ENCODE data around the gene NDST1. TPM values are rescaled to one million over a fixed set of nuclear protein-coding genes. Genes with fewer than 3 reads are reported as not detected.
A peak's percentile ranks its signal among the peaks of the same experiment; 100 is the strongest.

NDST1 gene
- total RNA-seq, 1 donor from 2014 or later = 228 TPM

DNA sequence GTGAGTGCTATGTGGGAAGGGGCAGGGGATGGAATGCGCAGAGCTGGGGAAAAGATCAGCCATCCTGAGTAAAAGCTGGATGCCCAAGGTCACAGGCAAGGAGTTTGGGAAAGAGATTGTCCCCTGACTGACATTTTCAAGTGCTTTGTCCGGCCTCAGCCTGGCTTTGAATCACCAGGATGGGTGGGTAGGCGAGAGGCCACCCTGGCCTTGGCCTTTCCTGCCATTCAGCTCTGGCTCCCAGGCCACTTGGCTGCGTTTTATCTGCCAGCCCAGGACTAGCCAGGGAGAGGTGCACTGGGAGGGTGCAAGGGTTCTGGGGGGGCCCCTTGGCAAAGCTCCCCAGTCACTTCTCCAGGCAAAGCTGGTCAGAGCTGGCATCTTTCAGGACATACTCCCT, 95.1 kb downstream of the NDST1 start:
- Mint-ChIP-seq H3K9me3 (ENCODE audit: low read depth) (no peaks in the 10 kb centered on the region), H3K4me1 (ENCODE audit: low read depth) (peaks cover 98% of the 10 kb centered on the region), H3K36me3 (ENCODE audit: low read depth) (peaks cover 2% of the 10 kb centered on the region), H3K4me3 (ENCODE audit: unreplicated experiment) (peak overlapping the region; percentile 88), H3K27me3 (ENCODE audit: low read depth) (no peaks in the 10 kb centered on the region), H3K27ac (ENCODE audit: unreplicated experiment) (peak overlapping the region; percentile 61)
- TF ChIP-seq, protein P1, sequence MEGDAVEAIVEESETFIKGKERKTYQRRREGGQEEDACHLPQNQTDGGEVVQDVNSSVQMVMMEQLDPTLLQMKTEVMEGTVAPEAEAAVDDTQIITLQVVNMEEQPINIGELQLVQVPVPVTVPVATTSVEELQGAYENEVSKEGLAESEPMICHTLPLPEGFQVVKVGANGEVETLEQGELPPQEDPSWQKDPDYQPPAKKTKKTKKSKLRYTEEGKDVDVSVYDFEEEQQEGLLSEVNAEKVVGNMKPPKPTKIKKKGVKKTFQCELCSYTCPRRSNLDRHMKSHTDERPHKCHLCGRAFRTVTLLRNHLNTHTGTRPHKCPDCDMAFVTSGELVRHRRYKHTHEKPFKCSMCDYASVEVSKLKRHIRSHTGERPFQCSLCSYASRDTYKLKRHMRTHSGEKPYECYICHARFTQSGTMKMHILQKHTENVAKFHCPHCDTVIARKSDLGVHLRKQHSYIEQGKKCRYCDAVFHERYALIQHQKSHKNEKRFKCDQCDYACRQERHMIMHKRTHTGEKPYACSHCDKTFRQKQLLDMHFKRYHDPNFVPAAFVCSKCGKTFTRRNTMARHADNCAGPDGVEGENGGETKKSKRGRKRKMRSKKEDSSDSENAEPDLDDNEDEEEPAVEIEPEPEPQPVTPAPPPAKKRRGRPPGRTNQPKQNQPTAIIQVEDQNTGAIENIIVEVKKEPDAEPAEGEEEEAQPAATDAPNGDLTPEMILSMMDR (IDR thresholded peaks at IDR 0.05) = no peak
- peak; percentile 79 for DNase-seq (ENCODE audit: low spot score)

DNA sequence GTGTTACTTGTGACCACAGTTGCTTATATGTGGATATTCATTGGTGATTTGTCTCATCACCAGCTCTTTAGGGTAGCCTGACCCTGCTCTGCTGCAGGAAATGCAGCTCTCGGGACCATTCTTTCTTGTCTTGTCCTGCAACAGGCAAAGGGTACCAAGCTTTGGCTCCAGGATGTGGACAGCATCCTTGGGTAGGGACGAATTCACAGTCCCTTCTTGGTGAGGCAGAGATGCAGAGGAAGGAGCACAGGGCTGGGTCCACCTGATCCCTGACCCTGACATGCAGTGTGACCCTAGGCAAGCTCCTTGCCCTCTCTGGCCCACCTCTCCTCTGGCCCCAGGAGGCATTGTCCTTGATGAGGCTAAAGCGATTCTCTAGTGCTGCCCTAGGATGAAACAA, 95.6 kb downstream of the NDST1 start:
- peaks cover 96% of the 10 kb centered on the region for H3K4me1 Mint-ChIP-seq (ENCODE audit: low read depth)
- peak overlapping the region; percentile 61 for H3K27ac Mint-ChIP-seq (ENCODE audit: unreplicated experiment)

DNA sequence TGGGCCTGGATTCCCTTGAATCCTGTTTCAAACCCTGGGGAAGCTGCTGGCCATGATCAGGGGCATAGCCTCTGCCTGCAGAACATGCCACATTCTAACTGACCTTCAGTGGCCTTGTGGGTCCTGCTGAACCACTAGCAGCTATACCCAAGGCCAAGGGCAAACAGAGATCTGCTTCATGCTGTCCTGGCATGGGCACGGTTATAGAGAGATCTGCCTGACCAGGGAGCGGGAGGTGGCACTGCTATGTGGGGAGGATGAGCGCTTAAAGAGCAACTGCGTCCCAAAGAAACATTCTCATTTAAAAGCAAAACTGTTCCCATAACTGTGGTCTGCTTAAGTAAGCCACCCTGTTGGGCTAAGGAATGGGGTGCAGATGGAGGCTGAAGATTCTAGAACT, 96.1 kb downstream of the NDST1 start:
- no peak overlapping the region for H3K4me3 Mint-ChIP-seq (ENCODE audit: unreplicated experiment)
- no peaks in the 10 kb centered on the region for H3K9me3 Mint-ChIP-seq (ENCODE audit: low read depth)
- H3K36me3 Mint-ChIP-seq (ENCODE audit: low read depth) = peaks cover 3% of the 10 kb centered on the region
- TF ChIP-seq, protein P1 (IDR thresholded peaks at IDR 0.05) = no peak
- H3K27me3 Mint-ChIP-seq (ENCODE audit: low read depth) = no peaks in the 10 kb centered on the region
- H3K27ac Mint-ChIP-seq (ENCODE audit: unreplicated experiment) = peak overlapping the region; percentile 14
- no peak for DNase-seq (ENCODE audit: low spot score)
- H3K4me1 Mint-ChIP-seq (ENCODE audit: low read depth) = peaks cover 95% of the 10 kb centered on the region

More for the DNA sequence above, 95.6 kb downstream of the NDST1 start:
- H3K4me3 Mint-ChIP-seq (ENCODE audit: unreplicated experiment) = peak overlapping the region; percentile 88
- H3K27me3 Mint-ChIP-seq (ENCODE audit: low read depth) = no peaks in the 10 kb centered on the region
- TF ChIP-seq, protein P1 (IDR thresholded peaks at IDR 0.05) = no peak
- H3K36me3 Mint-ChIP-seq (ENCODE audit: low read depth) = peaks cover 3% of the 10 kb centered on the region
- DNase-seq (ENCODE audit: low spot score) = peak; percentile 55
- H3K9me3 Mint-ChIP-seq (ENCODE audit: low read depth) = no peaks in the 10 kb centered on the region

DNA sequence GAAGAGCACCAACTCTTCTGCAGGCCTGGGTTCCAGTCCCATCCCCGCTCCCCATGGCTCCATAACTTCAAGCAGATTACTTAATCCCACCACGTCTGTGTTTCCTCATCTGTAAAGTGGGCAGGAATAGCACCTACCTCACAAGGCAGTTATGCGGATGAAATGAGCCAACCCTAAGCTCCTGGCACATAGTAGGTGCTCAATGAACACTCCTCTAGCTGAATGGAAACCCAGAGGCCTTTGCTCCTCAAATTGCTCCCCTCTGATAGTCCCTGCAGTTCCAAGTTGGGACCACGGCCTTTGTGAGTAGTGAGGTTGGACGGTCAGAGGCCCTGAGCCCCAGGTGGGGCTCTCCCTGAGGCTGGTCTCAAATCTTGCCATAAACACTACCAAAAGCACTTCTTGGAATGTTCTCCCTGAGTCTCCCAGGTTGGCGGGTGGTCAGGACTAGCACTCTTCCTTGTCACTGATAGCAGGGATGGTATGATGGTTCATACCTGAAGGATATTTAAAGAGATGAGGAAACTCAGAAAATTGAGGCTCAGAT, 97.0 kb downstream of the NDST1 start:
- Mint-ChIP-seq H3K27me3 (ENCODE audit: low read depth) (no peaks in the 10 kb centered on the region), H3K4me1 (ENCODE audit: low read depth) (peaks cover 89% of the 10 kb centered on the region), H3K9me3 (ENCODE audit: low read depth) (no peaks in the 10 kb centered on the region), H3K36me3 (ENCODE audit: low read depth) (peaks cover 4% of the 10 kb centered on the region), H3K27ac (ENCODE audit: unreplicated experiment) (peak overlapping the region; percentile 25), H3K4me3 (ENCODE audit: unreplicated experiment) (peak overlapping the region; percentile 20)
- TF ChIP-seq, protein P1 (IDR thresholded peaks at IDR 0.05) = no peak
- no peak for DNase-seq (ENCODE audit: low spot score)

DNA sequence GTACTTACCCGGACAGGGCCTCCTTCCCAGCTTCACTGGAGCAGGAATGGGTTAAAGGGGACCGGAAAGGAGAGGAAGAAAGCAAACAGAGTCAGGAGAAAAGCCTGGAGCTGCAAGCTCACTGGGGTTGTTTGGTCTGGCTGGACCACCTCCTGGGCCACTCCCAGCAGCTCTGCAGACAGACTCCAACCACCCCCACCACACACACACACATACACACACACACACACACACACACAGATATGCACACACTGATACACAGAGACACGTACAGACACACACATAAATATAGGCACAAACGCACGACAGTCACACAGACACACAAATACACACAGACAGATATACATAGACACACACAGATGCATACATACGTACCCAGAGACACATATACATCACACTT, 97.6 kb downstream of the NDST1 start:
- peaks cover 4% of the 10 kb centered on the region for H3K36me3 Mint-ChIP-seq (ENCODE audit: low read depth)

More for the DNA sequence above, 97.6 kb downstream of the NDST1 start:
- peak overlapping the region; percentile 20 for H3K4me3 Mint-ChIP-seq (ENCODE audit: unreplicated experiment)
- H3K4me1 Mint-ChIP-seq (ENCODE audit: low read depth) = peaks cover 87% of the 10 kb centered on the region
- no peak for DNase-seq (ENCODE audit: low spot score)
- TF ChIP-seq, protein P1 (IDR thresholded peaks at IDR 0.05) = no peak
- H3K9me3 Mint-ChIP-seq (ENCODE audit: low read depth) = no peaks in the 10 kb centered on the region
- H3K27ac Mint-ChIP-seq (ENCODE audit: unreplicated experiment) = peak overlapping the region; percentile 25
- H3K27me3 Mint-ChIP-seq (ENCODE audit: low read depth) = no peaks in the 10 kb centered on the region

All from chondrocyte (in vitro differentiated cells).